Activated CD4-positive, alpha-beta T cell treated with anti-CD3 and anti-CD28 coated beads, Interleukin-2, amount 50 U/mL, for 48 hours (primary cell): ENCODE measurements around the gene CLCN6.
"Not testable (repeated sequence)": the region's sequence is repeated elsewhere in the genome, so short reads cannot be mapped to it uniquely, and the experiment has no call there.

Experiments used
- DNase-seq, 2 experiments: peaks; one replicate each; pipeline ENCODE4 v3.0.0-alpha.2; 2020

The CLCN6 gene

DNA sequence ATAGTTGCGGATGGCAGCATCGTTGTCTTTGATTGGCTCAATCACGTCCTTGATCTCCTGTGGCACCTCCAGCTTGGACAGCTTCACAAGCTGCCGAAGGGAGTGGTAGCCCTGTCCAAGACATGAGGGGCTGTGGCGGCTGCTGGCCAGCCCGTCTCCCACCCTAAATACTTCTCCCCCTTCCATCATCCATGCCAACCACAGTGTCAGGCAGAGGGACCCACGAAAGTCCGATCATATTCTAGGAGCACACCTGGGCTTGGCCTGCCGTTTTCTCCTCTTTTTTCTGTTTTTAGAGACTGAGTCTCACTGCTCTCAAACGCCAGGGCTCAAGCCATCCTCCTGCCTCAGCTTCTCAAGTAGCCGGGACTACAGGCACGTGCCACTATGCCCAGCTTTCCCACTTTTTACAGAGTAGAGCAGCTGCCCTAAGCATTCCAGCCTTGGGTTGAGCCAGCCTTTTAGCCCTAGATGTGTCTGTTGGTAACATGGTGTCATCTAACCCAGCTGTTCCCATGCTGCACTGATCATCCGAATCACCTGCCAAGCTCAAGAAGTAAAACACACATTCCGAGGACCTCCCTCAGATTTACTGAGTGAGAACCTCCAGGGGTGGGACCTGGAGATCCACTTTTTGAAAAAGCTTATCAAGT lies 10.6 kb upstream of the CLCN6 start:
- no peak for DNase-seq

DNA sequence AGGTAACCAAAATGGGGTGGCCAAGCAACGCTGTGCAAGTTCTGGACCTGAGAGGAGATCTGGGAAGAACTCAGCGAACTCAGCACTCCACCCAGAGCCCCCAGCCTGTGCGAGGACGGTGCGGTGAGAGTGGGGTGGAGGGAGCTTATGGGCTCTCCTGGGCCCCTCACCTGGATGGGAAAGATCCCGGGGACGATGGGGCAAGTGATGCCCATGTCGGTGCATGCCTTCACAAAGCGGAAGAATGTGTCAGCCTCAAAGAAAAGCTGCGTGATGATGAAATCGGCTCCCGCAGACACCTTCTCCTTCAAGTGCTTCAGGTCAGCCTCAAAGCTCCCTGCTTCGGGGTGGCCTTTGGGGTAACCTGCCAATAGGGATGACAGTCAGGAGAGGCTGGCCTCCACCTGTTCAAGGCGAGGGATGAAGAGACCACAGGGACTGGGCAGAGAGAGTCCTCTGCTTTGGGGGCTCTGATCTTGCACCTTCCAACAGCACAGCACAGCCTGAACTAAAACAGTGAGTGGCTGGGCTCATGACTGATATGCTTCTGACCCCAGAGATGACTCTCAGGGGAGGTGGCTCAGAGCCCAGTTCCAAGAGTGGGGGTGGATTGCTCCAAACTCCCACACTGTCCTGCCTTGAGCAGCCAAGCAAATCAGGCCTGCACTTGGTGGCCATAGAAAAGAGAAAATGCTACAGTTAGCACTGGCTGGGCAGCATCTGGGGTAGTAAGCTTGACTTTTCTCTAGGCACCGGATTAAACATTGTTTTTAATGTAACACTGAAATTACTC lies 9.8 kb upstream of the CLCN6 start:
- no peak for DNase-seq

DNA sequence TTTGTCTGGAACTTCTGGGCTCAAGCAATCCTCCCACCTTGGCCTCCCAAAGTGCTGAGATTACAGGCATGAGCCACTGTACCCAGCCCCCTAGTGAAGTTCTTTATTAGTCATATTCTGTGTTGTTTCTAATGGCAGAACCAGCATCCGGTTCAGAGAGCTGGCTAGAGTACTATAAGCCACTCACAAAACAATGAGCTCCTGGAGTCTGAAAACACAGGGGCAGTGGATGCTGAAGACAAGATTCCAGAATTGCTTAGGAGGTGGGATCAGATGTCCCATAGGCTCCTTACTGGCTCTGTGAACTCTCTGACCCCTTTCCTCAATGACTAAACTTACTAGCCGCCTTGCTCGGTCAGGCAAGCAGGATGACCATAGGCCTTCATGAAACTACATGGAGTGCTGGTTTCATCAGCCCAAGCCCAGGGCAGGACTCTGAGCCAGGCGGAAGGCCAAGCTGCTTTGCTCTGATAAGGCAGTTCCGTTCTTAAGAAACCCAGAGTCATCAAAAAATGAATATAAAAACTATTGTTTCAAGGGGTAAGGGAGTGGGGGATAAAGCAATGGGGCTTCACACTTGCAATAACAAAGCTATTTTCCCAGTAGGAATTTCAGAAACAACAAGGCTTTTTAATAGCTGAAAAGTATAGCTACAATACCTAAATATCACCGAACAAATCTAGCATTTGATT lies 8.3 kb upstream of the CLCN6 start:
- DNase-seq: no peak

DNA sequence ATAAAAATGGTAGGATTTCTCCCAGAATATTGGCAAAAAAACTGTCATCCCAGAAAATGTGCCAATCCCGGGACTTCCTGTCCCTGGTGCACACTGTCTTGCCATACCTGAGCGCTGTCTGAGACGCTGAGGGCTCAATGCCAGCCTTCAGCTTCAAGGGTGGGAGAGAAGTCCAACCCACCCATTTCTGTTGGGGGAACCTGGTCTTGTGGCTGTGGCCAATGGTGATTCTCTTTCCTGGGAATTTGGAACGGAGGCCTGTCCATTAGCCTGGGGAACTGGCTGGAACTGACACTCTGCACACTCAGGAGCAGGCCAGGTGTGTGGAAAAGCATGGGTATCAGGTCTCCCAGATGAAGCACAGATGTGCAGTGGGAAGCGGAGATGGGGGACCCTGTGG lies 6.9 kb upstream of the CLCN6 start:
- DNase-seq: no peak

DNA sequence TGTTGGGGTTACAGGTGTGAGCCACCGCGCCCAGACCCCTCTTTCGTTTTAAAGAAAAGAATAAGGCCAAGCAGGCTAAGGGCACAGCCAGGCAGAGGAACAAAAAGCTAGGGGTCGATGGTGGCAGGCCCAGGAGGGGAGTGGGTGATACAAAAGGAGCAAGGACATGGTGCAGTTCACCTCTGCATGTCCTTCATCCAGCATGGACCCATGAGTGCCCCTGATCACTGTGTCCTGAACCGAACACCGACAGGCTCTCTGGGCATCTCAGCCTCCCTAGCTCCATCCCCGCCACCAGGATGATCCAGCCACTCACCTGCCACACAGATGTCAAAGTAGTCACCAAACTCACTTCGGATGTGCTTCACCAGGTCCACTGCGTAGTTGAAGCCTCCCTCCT lies 6.1 kb upstream of the CLCN6 start:
- DNase-seq: no peak

DNA sequence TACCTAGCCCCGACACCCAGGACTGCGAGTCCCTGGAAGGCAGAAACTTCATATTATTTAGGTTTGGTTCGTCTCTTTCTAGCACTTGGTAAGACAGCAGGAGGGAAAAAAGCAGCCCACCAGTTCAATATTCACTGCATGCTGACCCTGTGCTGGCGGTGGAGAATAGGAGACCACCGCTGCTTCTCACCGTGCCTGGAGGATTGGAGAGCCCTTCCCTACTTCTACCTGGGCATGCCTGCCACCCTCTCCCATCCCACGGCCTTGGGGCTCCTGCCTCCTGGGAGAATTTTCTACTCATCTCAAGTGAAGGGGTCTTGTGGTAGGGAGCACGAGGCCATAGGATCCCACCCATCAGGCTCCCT lies 5.6 kb upstream of the CLCN6 start:
- no peak for DNase-seq

DNA sequence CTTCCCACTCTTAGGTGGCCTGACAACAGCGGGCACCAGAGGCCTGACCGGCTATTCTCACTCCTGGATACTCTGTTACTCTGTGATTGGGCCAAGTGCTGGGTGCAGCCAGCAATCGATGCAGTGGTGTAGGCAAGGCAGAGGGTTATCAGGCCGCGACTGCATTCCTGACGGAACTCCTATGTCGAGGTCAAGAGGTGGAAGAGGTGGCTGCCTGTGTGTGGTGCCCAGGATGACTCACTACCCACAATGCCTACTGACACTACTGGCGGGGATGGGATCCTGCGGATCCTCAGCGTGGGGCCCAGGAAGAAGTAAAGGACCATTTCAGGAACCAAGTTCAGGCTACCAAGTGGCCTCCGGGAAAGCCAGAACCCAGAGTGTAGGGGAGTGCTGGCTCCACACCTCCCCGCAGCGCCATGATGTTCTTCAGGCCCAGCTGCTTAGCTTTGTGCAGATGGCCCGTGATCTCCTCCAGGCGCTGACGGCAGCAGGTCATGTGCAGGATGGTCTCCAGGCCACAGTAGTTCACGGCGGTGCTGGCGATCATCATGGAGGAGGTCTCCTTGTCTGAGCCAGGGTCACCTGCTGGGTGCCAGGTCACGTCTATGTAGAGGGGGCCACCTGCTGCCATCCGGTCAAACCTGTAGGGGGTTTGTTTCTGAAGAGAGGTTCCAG lies 5.1 kb upstream of the CLCN6 start:
- DNase-seq: no peak

DNA sequence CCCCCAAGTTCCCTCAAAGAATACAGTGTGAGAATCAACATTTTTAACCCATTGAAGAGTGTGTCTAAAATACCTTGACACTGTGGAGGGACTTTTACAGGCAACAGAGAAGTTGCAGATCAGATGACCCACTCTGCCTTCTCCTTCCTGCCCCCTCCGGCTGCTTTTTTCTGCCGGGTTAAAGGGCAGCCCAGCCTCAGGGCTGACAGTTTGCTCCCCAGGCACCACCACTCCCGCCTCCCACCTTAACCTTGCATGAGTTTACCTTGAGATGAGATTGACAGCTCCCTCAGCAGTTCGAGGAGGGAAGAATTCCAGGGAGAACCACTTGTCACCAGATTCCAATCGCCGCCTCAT lies 3.4 kb upstream of the CLCN6 start:
- DNase-seq: no peak

DNA sequence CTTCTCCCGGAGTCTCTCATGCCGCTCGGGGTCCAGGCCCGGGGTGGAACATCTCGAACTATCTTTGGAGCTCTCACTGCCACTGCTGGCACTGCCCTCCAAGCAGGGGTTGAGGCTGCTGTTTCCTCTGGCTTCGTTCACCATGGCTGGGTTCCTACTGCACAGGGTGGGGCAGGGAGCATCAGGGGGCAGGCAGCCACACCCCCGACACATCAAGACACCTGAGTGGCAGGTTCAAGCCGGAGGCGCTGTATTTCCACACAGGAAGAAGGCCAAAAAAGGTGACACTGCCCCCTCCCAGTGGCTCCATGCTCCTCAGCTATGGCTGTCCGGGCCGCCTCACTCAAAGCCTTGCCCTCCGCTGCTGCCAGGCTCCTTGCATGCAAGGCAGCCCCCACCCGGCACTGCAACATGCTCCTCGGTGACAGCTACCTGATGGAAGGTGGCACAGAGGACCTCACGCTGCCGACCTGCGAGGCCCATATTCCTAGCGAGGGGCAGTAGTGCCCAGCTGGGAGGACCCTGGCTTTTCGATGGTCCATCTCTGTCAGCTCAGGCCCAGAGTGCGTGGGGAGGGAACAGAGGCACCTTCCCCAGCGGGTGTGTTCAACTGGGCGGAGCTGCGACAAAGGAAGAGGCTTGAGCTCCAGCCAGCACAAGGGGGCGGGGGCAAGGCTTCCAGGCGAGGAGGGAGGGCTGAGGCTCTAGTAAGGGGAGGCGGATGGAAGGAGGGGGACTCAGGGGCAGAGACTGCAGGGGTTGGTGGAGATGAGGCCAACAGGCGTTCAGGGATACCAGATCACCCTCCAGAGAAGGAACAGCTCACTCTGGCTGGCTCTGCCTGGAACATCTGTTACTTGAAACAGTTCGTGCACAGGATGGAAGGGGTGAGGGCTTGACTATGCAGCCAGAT lies 2.8 kb upstream of the CLCN6 start:
- peak; percentile 72 to 78 for DNase-seq

DNA sequence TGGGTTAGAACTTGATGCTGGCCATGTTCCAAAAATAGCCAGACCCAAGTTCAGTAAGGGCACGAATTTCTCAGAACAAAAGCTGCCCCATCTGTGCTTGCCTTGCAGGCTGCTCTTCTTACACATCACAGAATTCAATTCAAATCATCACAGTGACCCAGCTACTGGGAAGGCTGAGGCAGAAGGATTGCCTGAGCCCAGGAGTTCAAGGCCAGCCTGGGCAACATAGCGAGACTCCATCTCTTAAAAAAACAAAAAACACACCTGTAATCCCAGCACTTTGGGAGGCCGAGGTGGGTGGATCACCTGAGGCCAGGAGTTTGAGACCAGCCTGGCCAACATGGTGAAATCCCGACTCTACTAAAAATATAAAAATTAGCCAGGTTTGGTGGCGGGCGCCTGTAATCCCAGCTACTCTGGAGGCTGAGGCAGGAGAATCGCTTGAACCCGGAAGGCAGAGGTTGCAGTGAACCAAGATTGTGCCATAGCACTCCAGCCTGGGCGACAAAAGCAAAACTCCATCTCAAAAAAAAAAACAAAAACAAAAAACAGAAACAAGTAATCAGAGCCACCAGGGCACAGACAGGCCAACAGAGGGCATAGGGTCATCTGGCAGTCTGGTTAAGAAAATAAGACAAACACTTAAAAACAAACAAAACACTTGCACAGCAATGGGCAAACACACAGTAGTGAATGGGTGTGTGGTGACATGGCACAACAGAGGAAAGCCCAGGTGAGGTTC lies 1.9 kb upstream of the CLCN6 start:
- not testable (repeated sequence) for DNase-seq

DNA sequence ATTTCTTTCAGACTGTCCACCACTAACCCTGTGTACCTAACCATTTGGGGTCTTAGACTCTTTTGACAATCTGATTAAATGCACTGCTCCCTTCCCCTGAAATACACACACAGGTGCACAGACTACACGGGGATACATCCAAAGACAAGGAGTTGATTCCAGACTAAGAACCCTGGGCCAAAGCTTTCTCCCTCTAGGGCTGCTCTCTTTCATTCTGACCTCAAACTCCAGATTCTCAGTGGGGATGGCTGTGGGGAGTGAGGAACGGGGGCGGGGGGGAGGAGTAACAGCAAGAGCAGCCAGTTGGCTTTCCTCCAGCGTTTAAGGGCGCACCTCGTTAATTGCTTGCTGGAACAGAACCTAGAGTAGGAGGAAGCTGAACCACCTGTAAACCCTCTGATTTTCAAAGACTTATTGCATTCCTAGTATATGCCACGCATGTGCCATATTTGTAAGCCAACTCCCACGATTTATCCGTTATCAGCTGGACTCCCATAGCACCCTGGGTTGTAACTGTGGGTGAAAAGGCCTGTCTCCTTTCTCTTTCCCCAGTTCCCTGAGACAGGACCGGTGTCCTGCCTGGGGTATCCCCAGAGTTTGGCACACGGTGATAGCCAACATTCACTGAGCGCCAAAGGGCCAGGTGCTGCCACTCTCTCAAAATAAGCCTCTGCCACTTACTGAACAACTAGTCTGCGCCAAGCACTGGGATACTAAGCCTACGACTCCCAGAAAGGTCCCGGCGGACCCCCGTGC lies 1.1 kb upstream of the CLCN6 start:
- DNase-seq: peak; percentile 29 to 52

DNA sequence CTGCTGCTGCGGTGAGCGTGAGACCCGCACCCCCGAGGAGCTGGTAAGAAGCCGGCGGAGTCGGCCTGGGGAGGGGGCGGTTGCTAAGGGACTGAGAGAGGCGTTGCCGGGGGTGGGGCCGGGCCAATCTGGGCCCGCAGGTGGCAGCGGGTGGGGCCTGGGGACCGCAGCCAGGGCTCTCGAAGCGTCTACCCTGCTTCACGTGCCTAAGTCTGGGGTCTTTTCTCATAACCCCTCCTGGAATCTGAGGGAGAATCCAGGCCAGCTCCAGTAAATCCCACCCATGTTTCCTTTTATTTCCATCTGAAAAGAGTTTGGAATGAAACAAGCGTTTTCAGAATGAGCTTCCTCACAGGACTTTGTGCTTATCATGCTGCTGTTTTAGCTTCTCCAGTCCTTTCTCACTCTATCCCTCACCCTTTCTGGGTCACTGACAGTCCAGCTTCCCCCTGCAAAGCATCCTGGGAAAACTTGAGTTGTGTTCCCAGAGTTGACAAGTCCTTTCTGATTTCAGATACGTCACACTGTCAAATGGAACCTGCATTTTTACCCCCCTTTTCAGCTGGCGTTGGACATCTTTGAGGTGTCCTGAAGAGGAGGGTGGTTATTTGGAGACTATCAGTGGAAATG lies 431 bp downstream of the CLCN6 start:
- DNase-seq: peak in 1 of 2 experiments; percentile 8

DNA sequence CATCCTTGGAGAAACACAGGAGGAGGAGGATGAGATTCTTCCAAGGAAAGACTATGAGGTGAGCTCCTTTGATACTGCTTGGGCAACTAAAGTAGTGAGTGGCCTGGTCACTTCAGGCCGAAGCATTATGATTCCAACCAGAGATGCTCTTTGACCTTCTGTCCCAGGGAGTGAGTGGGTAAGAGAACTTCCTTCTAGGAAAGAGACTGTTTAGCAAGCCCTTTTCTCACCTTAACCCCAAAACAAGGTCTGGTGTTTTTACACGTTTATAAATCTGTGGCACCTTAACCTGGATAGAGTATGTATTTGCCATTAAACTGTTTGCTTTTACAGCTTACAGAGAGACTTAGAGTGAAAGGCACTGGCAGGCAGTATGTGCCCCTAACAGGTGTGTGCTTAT lies 1.1 kb downstream of the CLCN6 start:
- no peak for DNase-seq

DNA sequence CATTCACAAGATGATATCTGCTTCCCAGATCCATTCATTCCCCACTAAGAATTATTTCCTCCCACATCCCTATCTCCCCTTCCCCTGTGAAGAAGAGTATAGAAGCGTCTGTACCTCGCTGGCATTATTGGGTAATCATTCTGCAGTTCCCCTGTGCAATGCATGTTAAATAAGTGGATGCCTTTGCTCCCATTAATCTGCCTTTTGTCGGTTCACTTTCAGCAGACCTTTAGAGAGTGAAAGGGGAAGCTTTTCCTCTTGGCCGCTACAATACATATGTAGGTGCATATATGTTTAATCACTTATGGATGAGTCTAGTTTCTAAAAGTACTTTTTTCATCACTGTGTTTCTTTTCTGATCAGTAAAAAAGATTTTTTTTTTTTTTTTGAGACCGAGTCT lies 7.0 kb downstream of the CLCN6 start:
- no peak for DNase-seq

DNA sequence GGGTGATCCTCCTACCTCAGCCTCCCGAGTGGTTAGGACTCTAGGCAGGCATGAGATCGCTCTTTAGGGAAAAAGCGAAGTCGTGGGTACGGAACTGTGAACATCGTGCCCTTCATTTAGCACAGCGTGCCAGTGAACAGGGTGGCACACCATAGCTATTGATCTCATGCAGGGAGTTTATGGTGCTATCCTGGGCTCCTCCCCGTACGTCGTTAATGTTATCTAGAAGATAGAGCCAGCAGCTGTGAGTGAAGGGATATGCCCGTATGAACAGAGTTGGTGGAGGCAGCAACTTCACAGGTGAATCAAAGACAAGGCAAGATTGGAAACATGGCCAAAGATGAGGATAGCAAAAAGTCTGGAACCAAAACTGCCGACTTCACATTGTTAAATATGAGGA lies 11.2 kb downstream of the CLCN6 start:
- DNase-seq: no peak

DNA sequence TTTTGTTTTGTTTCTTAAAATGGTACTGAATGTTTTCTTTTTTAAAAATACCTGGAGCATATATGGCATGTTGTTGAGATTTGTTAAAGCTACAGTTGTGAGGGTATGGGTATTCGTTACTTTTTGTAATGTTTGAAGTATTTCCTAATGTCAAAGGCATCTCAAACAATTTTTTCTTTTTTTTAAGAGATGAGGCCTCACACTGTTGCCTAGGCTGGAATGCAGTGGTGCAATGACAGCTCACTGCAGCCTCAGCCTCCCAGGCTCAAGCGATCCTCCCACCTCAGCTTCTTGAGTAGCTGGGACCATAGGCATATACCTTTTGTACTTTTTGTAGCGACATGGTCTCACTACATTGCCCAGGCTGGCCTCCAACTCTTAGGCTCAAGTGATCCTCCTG lies 16.1 kb downstream of the CLCN6 start:
- no peak for DNase-seq

DNA sequence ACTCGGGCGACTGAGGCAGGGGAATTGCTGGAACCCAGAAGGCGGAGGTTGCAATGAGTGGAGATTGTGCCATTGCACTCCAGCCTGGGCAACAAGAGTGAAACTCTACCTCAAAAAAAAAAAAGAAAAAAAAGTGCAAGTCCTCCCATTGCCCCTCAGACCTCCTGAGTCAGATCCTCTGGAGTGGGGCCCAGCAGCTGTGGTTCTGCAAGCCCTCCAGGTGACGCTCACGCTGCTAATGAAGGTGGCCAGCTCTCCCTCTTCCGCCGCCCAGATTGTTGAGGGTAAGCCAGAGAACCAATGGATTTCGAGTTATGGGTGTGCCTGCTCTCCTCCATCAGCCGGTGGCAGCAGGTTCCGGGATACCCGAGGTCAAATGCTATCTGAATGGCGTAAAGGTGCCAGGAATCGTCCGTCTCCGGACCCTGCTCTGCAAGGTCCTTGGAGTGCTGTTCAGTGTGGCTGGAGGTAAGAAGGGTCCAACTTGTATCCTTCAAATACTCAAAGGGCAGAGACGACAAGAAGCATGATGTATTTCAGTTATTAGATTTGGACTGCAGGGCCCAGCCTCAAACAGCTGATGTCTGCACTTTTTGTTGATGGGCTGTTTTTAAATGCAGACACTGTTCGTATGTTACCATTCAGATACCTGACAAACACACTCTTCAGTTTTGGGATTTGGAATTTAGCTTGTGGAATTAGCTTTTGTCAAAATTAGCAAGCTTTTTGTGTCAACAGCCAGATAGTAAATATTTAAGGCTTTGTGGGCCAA lies 17.6 kb downstream of the CLCN6 start:
- DNase-seq: no peak

DNA sequence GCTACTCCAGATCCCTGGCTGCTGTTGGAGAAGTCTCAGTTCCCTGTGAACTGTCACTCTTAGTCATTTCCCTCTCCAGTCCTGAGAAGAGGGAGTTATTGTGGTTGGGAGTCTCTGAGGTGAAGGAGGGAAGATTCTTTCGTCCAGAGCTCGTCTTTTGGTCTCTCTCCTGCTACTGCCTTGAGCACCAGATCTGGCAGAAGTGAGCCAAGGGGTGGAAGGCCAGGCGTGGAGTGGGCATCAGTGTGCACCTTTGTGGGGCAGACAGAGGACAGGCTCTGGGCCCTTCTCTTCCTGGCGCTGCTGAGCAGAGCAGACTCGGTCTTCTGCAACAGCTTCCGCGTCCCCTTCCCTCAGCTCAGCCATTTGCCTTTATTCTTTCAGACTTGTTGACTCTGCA lies 19.1 kb downstream of the CLCN6 start:
- DNase-seq: no peak

DNA sequence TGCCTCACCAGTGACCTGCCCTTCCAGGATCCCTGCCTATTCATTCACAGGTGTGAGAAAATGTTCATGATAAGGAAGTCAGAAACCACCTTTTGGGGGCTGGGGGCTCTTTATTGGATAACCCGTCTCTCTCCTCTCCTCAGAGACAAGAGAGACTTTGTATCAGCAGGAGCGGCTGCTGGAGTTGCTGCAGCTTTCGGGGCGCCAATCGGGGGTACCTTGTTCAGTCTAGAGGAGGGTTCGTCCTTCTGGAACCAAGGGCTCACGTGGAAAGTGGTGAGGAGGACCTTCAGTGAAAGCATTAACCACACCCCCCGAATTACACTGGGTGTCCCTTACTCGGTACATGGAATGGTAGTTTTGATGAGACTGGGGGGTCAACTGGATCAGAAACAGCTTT lies 21.0 kb downstream of the CLCN6 start:
- DNase-seq: no peak

DNA sequence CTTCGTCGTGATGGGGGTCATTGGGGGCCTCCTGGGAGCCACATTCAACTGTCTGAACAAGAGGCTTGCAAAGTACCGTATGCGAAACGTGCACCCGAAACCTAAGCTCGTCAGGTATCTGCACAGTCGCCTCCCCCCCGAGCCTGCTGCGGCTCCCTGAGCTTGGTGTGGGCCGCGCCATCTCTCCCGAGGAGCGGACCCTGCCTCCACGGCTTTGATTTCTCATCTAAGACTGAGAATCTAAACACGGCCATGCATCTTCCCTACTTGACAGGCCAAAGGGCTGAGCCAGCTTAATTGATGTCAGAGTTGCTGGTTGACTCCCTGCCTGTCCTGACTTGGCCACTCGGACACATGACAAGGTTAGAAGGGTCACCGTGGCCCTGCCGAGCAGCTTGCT lies 22.5 kb downstream of the CLCN6 start:
- no peak for DNase-seq
